ENCODE results near the gene NRP2. TPM values are rescaled to one million over a fixed set of nuclear protein-coding genes. Genes with fewer than 3 reads are reported as not detected.

Gene NRP2
- total RNA-seq, 1 experiment from 2014 or later = 31.0 TPM

- Histone ChIP-seq H3K4me2 (no peak overlapping the region), H3K4me1 (replicated peaks; ENCODE audit: insufficient read depth) (no peaks in the 10 kb centered on the region), H3K4me3 (no peak overlapping the region), H3K79me2 (ENCODE audit: low read depth) (no peaks in the 10 kb centered on the region), H4K20me1 (ENCODE audit: insufficient read depth) (no peaks in the 10 kb centered on the region), H3K9me3 (ENCODE audit: insufficient read depth, low read depth) (no peaks in the 10 kb centered on the region), H3K9me2 (ENCODE audit: insufficient read depth) (no peaks in the 10 kb centered on the region), H3K27ac (no peak overlapping the region), H3K36me3 (ENCODE audit: low read depth) (no peaks in the 10 kb centered on the region), H3K27me3 (ENCODE audit: insufficient read depth, low read depth) (no peaks in the 10 kb centered on the region), H3F3A (ENCODE audit: insufficient read depth, low read depth) (no peaks in the 10 kb centered on the region), H2AFZ (no peak overlapping the region)
- intact Hi-C loops (cut with micrococcal nuclease; ENCODE audit: unreplicated experiment) = no loop called here
- POLR2A ChIA-PET (ENCODE audit: unreplicated experiment) = no interaction called here
- no TSS peak for BruUV-seq (replicated peaks)
- no peak for DNase-seq
- CTCF ChIA-PET = no interaction called here
- TF ChIP-seq EZH2 (IDR thresholded peaks at IDR 0.05; ENCODE audit: low read depth) = no peak
- TF ChIP-seq, protein P1, sequence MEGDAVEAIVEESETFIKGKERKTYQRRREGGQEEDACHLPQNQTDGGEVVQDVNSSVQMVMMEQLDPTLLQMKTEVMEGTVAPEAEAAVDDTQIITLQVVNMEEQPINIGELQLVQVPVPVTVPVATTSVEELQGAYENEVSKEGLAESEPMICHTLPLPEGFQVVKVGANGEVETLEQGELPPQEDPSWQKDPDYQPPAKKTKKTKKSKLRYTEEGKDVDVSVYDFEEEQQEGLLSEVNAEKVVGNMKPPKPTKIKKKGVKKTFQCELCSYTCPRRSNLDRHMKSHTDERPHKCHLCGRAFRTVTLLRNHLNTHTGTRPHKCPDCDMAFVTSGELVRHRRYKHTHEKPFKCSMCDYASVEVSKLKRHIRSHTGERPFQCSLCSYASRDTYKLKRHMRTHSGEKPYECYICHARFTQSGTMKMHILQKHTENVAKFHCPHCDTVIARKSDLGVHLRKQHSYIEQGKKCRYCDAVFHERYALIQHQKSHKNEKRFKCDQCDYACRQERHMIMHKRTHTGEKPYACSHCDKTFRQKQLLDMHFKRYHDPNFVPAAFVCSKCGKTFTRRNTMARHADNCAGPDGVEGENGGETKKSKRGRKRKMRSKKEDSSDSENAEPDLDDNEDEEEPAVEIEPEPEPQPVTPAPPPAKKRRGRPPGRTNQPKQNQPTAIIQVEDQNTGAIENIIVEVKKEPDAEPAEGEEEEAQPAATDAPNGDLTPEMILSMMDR (conservative IDR thresholded peaks at IDR 0.05) = no peak
These were observed 91.7 kb downstream of the NRP2 start for GRCh38 chr2:205773989-205774388.

DNA sequence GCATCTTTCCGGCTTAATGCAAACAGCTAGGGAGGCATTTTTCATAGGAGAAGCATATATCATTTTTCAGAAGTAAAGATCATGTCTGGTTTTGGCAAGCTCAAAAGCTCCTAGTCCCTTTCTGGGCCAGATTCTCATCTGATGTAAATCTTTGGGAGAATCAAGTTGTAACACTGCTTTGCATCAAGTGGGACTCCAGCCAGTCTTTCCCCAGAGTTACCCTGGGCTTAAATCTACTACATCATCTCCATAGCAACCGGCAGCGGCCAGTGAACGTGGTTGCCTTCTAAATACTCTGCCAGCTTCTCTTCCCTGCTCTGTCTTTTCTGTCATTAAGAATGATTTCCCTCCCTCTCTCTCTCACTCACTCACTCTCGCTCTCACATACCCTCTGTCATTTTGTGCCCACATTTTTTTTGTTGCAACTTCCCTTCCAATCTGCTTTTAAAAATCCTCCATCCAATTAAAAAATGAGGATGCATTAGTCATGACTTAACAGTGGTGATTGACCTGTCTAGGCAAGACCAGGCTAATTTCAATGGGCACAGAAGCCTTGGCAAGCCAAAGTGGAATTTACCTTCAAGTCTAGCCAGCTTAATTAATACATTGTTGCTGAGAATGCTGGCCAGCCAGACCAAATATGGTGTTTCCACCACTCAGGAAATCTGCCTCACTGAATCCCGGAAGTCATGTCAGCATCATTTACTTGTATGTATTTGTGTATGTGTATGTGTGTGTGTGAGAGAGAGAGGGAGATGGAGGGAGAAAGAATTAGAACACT, 93.0 kb downstream of the NRP2 start:
- Histone ChIP-seq H3K27ac (no peak overlapping the region), H3K36me3 (ENCODE audit: low read depth) (no peaks in the 10 kb centered on the region), H2AFZ (no peak overlapping the region), H3K4me2 (no peak overlapping the region), H3K27me3 (ENCODE audit: insufficient read depth, low read depth) (no peaks in the 10 kb centered on the region), H3K4me1 (replicated peaks; ENCODE audit: insufficient read depth) (no peaks in the 10 kb centered on the region), H3K9me2 (ENCODE audit: insufficient read depth) (no peaks in the 10 kb centered on the region), H4K20me1 (ENCODE audit: insufficient read depth) (no peaks in the 10 kb centered on the region), H3K9me3 (ENCODE audit: insufficient read depth, low read depth) (no peaks in the 10 kb centered on the region), H3F3A (ENCODE audit: insufficient read depth, low read depth) (no peaks in the 10 kb centered on the region), H3K79me2 (ENCODE audit: low read depth) (no peaks in the 10 kb centered on the region), H3K4me3 (no peak overlapping the region)
- no TSS peak for BruUV-seq (replicated peaks)
- no peak for TF ChIP-seq EZH2 (IDR thresholded peaks at IDR 0.05; ENCODE audit: low read depth)
- TF ChIP-seq, protein P1 (conservative IDR thresholded peaks at IDR 0.05) = no peak
- ChIA-PET POLR2A (ENCODE audit: unreplicated experiment) (no interaction called here), CTCF (no interaction called here)
- intact Hi-C loops (cut with micrococcal nuclease; ENCODE audit: unreplicated experiment) = no loop called here
- DNase-seq = no peak

DNA sequence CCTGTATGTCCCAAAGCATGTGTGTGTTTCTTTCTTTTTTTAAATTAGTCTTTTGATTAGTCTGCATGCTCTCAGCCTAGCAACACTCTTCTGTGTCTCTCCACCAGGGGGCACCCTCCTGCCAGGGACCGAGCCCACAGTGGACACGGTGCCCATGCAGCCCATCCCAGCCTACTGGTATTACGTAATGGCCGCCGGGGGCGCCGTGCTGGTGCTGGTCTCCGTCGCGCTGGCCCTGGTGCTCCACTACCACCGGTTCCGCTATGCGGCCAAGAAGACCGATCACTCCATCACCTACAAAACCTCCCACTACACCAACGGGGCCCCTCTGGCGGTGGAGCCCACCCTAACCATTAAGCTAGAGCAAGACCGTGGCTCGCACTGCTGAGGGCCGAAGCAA, 93.8 kb downstream of the NRP2 start:
- ChIA-PET CTCF (no interaction called here), POLR2A (ENCODE audit: unreplicated experiment) (no interaction called here)
- Histone ChIP-seq H3K9me3 (ENCODE audit: insufficient read depth, low read depth) (no peaks in the 10 kb centered on the region), H3K4me1 (replicated peaks; ENCODE audit: insufficient read depth) (no peaks in the 10 kb centered on the region), H3K4me2 (no peak overlapping the region), H3K27me3 (ENCODE audit: insufficient read depth, low read depth) (no peaks in the 10 kb centered on the region), H2AFZ (no peak overlapping the region), H3K27ac (no peak overlapping the region), H3K9me2 (ENCODE audit: insufficient read depth) (no peaks in the 10 kb centered on the region), H3K4me3 (no peak overlapping the region), H4K20me1 (ENCODE audit: insufficient read depth) (no peaks in the 10 kb centered on the region), H3F3A (ENCODE audit: insufficient read depth, low read depth) (no peaks in the 10 kb centered on the region), H3K36me3 (ENCODE audit: low read depth) (no peaks in the 10 kb centered on the region), H3K79me2 (ENCODE audit: low read depth) (no peaks in the 10 kb centered on the region)
- intact Hi-C loops (cut with micrococcal nuclease; ENCODE audit: unreplicated experiment) = no loop called here
- DNase-seq = no peak
- no peak for TF ChIP-seq EZH2 (IDR thresholded peaks at IDR 0.05; ENCODE audit: low read depth)
- TF ChIP-seq, protein P1 (conservative IDR thresholded peaks at IDR 0.05) = peak; percentile 62
- no TSS peak for BruUV-seq (replicated peaks)

Measured in PC-9 (cell line).